GM12892 (cell line): Measurements from ENCODE around the gene ZNF784.
"Not testable (repeated sequence)": the region's sequence is repeated elsewhere in the genome, so short reads cannot be mapped to it uniquely, and the experiment has no call there.

Experiments used
- DNase-seq: peaks from one replicate; pipeline ENCODE4 v3.0.0; 2011; ENCODE audit not compliant: insufficient read length
- FAIRE-seq: peaks from 2 replicates; lab custom pipeline; 2011; peaks lifted over from hg19 to GRCh38; lab: Jason Lieb, UNC
- POLR2A ChIP-seq: IDR thresholded peaks from 2 replicates; pipeline ENCODE4 v1.6.1; 2011; ENCODE audit warnings: low read depth, low read length, control low read depth
- POLR2AphosphoS5 ChIP-seq: IDR thresholded peaks from 2 replicates; pipeline ENCODE4 v1.6.1; 2011; ENCODE audit warnings: low read depth, low read length, control low read depth
- TAF1 ChIP-seq: IDR thresholded peaks from 2 replicates; pipeline ENCODE4 v1.6.1; 2011; ENCODE audit warnings: low read depth, mild to moderate bottlenecking, control low read depth, low read length, borderline replicate concordance

Gene ZNF784

DNA sequence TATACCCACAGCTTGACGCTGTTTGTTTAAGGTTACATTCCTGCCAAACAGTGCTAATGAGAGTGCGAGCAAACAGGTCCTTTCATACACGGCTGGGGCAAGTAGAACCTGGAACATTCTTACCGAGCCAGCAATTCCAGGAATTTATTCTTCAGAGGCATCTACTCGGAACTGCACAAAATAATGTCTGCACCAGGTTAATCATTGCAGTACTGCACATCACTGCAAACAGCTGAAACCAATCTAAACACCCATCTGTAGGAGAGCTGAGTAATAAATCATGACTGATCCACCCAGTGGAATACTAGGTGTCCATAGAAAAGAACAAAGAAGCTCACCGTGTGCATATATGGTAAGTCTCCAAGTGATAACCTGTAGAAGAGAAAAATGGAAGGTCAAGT, 42.5 kb downstream of the ZNF784 start:
- DNase-seq: no peak
- no peak for FAIRE-seq

DNA sequence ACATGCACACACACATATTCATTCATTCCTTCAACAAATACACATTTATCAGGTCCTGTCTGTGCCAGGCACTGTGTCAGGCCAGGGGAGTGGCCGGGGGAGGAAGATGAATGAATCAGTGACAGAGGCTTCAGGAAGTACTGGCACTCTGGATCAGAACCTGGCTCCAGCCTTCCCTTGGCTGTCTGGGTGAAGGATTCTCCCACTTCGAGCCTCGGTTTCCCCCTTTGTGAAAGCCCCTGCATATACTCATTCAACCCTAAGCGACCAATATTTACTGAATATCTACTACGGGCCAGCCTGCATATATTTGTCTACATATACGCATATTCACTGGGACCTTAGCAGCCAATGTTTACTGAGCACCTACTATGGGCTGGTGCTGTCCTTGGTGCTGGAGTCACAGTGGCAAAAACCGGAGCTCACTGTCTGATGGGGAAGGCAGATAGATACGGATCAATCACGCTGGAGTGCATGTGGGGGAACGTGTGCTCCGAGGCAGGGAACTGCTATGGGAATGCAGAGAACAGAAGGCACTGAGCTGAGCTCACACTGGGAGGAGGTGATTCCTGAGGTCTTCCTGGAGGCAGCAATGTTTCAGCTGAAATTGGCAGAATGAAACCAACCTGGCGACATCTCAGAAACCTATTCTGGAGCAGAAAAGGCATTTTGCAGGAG, 43.1 kb downstream of the ZNF784 start:
- TF ChIP-seq POLR2AphosphoS5 (no peak), POLR2A (no peak), TAF1 (no peak)
- no peak for DNase-seq
- FAIRE-seq: no peak

More for the DNA sequence above, 42.5 kb downstream of the ZNF784 start:
- no peak for TF ChIP-seq TAF1
- TF ChIP-seq POLR2AphosphoS5: no peak
- no peak for TF ChIP-seq POLR2A

DNA sequence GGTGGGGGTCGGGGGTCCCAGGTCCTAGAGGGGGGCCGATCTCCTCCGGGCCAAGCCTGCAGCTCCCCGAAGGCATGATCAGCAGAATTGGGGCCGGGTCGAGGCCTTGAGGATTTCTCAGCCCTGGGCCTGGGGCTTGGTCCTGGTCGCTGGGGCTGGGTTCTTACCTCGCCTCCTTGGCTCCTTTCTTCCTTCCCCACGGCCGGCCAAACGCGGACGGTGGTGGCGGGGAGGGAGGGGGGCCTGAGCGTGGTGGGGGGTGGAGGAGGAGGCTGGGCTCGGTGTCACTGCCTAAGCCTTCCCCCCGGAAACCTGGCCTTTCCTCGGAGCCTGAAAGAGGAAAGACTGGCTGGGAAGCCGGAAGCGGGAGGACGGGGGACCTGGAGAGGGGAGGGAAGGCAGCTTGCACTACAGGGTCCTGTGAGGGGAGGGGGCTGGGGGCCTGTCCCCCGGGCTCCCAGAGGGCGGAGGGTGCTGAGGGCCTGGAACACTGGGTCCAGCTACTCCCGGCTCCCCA, 43.7 kb downstream of the ZNF784 start, which contains the start of gene ZNF579:
Gene ZNF579, minus strand, starts transcription at position 221 of the 517 bp plus-strand sequence. CDS start 1,209 bp downstream, outside the sequence.
- TF ChIP-seq POLR2A: peak; percentile 58; the same call in 1 of the 2 replicates
- TF ChIP-seq TAF1: no peak
- peak; percentile 39; the same call in 1 of the 2 replicates for TF ChIP-seq POLR2AphosphoS5
- DNase-seq (peak; percentile 82), FAIRE-seq (no peak)

GRCh38 chr19:55579766-55580621, 44.4 kb downstream of the ZNF784 start:
- FAIRE-seq (no peak), DNase-seq (no peak)
- TF ChIP-seq POLR2A (no peak), TAF1 (no peak), POLR2AphosphoS5 (no peak)

- no peak for DNase-seq
- TF ChIP-seq TAF1 (no peak), POLR2AphosphoS5 (no peak), POLR2A (no peak)
- FAIRE-seq: no peak
These were observed 45.3 kb downstream of the ZNF784 start for GRCh38 chr19:55578761-55579747.

DNA sequence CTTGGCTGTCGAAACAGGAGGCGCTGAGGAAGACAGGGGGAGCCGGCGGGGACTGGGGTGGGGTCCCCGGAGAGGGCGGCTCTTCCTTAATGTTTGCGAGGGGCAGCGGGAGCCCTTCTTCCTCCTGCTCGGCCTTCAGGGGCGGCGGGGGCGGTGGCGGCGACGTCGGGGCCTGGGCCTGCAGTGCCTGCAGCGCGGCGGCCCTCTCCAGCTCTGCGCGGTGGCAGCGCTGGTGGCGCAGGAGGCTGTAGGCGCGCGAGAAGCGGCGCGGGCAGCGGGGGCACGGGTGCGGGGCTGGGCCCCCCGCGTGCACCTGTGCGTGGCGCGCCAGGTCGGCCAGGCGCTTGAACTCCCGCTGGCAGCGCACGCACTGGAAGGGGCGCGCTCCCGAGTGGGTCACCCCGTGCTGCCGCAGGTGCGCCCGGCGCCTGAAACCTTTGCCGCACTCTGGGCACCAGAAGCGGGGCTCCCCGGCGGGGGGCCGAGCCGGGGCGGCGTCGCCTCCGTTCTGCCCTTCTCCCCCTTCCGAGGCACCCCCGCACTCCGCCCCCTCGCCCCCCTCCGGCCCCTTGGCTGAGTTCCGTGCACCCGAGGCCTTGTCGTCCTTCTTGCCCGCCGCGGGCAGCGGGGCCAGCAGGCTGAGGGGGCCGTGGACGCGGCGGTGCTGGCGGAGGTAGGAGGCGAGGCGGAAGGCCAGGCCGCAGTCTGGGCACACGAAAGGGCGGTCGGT, 46.2 kb downstream of the ZNF784 start:
- DNase-seq (no peak), FAIRE-seq (no peak)
- TF ChIP-seq POLR2AphosphoS5 (no peak), TAF1 (no peak), POLR2A (no peak)

GRCh38 chr19:55576746-55577145, 47.6 kb downstream of the ZNF784 start:
- TF ChIP-seq POLR2A: no peak
- TF ChIP-seq POLR2AphosphoS5: no peak
- TF ChIP-seq TAF1: no peak
- FAIRE-seq (no peak), DNase-seq (no peak)

DNA sequence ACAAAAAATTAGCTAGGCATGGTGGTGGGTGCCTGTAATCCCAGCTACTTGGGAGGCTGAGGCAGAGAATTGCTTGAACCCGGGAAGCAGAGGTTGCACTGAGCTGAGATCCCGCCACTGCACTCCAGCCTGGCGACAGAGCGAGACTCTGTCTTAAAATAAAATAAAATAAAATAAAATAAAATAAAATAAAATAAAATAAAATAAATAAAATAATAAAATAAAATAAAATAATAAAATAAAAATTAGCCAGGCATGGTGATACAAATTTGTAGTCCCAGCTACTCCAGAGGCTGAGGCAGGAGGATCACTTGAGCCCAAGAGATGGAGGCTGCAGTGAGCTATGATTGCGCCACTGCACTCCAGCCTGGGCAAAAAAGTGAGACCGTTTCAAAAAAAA, 50.4 kb downstream of the ZNF784 start:
- not testable (repeated sequence) for DNase-seq, FAIRE-seq
